GM21447 (cell line): ENCODE measurements around the gene TAF5L.
"Not testable (repeated sequence)": the region's sequence is repeated elsewhere in the genome, so short reads cannot be mapped to it uniquely, and the experiment has no call there.

Experiments
- ATAC-seq: cut with Tn5 transposase; IDR thresholded peaks from one replicate; pipeline ENCODE4 v1.9.1; 2021; ENCODE audit not compliant: unreplicated experiment

The TAF5L gene

DNA sequence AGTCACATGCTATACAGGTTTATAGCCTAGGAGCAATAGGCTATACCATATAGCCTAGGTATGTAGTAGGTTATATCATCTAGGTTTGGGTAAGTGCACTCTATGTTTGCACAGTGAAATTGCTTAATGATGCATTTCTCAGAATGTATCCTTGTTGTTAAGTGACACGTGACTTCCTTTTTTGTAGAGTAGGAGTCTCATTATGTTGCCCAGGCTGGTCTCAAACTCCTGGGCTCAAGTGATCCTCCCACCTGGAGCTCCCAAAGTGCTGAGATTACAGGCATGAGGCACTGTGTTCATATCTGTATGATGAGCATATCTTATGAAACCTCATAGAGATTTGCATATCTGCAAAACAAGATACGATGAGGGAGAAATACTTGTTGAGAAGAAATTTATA, 53.6 kb downstream of the TAF5L start:
- ATAC-seq, result no peak

DNA sequence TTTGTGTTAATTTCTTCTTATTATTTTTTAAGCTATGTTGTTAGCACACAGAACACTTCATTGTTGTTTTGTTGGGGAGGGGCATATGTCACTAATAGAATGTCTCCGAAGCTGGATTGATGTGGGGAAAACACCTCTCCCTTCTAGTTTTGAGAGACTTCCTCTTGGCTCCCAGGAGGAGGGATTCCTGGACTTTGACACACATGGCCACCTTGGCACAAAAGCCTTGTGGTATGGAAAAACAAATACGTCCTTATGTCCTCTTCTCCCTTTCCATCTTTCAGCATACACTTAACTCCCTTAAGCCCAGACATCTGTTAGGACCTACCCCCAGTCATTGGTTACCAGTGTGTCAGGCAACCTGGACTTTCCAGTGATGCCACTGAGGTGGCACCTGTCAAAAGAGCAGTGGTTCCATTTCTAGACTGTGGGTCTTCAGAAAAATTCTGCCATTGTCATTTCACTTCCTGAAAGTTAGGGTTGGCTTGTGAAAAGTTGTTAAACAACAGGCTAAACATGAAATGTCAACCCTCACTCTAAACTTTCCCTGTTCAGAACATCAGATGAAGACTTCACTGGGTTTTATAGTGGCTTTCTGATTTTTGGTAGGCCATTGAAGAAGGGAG, 54.9 kb downstream of the TAF5L start:
- ATAC-seq, result no peak

DNA sequence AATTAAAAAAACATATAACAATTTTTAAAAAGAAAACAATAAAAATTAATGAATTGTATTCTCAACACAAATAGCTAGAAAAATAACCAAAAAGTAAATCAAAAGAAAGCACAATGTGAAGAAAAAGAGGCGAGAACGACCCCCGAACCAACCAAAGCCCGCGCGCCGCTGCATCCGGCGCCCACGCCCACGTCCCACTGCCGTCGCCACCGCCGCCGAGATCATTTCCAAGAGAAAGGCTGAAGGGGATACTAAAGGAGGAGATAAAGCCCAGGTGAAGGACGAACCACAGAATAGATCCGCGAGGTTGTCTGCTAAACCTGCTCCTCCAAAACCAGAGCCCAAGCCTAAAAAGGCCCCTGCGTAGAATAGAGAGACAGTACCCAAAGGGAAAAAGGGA, 55.6 kb downstream of the TAF5L start:
- ATAC-seq, result no peak

DNA sequence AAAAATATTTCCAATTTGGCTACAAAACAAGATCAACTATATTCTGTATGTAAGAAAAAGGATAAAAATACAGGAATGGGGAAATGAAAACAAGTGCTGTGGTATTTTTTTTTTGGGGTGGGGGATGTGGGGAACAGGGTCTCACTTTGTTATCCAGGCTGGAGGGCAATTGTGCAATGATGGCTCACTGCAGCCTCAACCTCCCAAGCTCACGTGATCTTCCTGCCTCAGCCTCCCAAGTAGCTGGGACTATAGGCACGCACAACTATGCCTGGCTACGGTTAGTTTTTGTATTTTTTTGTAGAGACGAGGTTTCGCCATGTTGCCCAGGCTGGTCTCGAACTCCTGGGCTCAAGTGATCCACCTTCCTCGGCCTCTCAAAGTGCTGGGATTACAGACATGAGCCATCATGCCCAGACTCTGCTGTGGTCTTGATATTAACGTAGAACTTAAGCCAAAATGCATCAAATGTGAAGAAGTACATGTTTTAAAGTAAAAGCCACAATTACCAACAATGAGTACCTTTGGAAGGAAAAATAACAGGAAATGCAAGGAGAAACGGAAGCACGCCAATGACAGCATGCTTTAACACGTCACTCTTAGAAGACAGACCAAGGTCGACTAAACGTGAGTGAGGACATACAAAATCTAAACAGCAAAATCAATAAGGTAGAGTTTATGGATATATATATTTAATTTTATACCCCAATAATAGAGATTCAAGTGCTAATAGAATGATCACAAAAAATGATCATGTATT, 58.6 kb downstream of the TAF5L start:
- ATAC-seq, result no peak

DNA sequence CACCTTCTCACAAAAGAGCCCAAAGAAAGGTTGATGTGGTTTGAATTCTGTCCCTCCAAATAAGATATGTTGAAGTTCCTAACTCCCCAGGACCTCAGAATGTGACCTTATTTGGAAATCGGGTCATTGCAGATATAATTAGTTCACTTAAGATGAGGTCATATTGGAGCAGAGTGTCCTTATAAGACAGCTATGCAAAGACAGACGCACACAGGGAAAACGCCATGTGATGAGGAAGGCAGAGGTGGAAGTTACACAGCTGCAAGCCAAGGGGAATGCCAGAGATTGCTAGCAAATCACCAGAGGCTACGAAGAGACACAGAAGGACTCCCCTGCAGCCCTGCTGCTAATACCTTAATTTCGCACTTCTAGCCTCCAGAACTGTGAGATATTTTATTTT, 62.2 kb downstream of the TAF5L start:
- ATAC-seq, result no peak

DNA sequence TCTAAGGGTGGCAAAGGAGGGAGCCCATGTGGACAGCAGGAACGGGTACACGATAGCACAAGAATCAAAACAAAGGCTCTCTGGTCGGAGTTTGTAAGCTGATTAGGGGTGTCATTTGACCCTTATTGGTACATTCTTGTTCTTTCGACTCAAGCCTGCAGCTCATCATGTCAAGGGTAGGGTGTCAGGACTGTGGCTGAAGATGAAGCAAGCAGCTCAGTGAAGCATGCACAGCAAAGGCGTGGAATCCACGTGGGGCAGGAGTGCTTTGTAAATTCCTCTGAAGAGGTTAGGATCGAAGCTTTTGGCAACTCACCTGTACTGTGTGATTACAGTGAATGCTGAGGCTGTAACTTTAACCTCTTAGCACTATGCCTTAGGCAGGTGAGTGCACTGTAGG, 62.7 kb downstream of the TAF5L start:
- no peak for ATAC-seq

DNA sequence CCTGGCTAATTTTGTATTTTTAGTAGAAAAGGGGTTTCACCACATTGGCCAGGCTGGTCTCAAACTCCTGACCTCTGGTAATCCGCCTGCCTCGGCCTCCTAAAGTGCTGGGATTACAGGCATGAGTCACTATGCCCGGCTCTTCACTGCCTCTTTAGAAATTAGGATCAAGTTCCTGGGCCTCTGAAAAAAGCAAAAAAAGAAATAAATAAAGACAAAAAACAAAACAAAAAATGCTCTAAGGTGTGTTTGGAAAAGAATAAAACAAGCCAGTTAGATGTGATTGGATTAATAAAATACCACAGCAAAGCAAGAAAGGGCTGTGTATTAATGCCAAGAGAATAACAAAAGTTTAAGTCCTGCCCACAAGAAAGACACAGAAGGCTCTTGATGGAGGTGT, 63.2 kb downstream of the TAF5L start:
- no peak for ATAC-seq

DNA sequence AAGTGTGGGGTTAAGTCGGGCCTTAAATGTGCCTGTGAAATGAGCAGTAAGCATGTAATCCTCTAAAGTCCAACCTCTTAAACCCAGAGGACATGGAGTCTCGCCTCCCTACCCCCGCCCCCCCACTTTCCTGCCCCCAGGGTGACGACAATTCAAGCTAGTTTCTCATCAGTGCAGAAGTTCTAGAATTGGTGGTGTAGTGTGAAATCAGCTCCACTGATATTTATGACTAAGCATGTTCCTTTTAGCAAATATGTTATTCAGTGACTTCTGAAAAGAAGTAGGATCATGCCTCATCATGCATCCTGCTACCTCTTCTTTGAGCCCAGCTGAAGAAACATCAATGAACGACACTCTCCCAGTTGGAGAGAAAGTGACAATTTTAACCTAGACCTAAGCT, 64.8 kb downstream of the TAF5L start:
- no peak for ATAC-seq

GRCh38 chr1:229560124-229560523, 65.8 kb downstream of the TAF5L start:
- not testable (repeated sequence) for ATAC-seq

- ATAC-seq, result not testable (repeated sequence)
These were observed 66.6 kb downstream of the TAF5L start for GRCh38 chr1:229559336-229559801.

GRCh38 chr1:229558460-229559335, 67.2 kb downstream of the TAF5L start, which contains the start of gene ABCB10:
Gene ABCB10, minus strand, starts transcription at chr1:229558707. Its CDS starts 55 bp downstream, at chr1:229558652.
- peak; percentile 82 for ATAC-seq

- peak; percentile 31 for ATAC-seq
These were observed 68.0 kb downstream of the TAF5L start for GRCh38 chr1:229557913-229558414.

- ATAC-seq, result peak; percentile 27
These were observed 68.6 kb downstream of the TAF5L start for GRCh38 chr1:229557200-229557850.

- no peak for ATAC-seq
These were observed 70.9 kb downstream of the TAF5L start for GRCh38 chr1:229554886-229555621.

DNA sequence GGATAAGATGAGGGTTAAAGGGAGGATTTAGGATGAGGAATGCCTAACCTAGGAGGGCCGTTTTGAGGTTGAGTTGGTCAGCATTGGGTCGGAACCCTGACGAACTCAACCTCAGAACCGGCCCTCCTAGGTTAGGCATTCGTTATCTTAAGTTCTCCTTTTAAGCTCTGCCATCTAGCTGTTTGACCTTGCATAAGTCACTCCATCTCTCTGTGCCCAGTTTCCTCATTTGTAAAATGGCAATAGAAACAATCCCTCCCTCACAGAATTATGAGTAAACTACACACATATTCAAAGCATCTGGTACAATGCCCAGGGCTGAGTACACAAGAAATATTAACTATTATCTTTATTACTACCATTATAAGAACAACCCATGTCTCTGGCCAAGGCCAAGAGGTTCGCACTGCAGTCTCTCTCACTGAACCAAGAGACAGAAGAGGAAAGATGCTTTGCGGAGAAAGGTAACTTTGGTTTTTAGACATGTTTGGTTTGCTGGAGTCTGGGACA, 72.2 kb downstream of the TAF5L start:
- no peak for ATAC-seq

- no peak for ATAC-seq
These were observed 73.2 kb downstream of the TAF5L start for GRCh38 chr1:229552732-229553131.

GRCh38 chr1:229550812-229551567, 74.9 kb downstream of the TAF5L start:
- ATAC-seq, result no peak

GRCh38 chr1:229547542-229547941, 78.4 kb downstream of the TAF5L start:
- no peak for ATAC-seq

DNA sequence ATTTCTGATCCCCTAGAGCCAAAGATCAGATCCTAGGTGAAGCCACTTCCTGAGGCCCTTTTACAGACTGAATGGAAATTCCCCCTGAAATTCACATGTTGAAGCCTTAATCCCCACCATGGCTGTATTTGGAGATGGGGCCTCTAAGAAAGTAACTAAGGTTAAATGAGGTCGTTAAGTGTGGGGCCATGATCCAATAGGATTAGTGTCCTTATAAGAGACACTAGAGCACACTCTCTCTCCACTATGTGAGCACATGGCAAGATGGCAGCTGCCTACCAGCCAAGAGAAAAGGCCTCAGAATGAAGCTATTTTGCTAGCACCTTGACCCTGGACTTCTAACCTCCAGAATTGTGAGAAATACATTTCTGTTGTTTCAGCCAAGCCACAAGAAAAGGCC, 81.3 kb downstream of the TAF5L start:
- ATAC-seq, result no peak
